ENCODE measurements around the gene NDUFV1.

DNA sequence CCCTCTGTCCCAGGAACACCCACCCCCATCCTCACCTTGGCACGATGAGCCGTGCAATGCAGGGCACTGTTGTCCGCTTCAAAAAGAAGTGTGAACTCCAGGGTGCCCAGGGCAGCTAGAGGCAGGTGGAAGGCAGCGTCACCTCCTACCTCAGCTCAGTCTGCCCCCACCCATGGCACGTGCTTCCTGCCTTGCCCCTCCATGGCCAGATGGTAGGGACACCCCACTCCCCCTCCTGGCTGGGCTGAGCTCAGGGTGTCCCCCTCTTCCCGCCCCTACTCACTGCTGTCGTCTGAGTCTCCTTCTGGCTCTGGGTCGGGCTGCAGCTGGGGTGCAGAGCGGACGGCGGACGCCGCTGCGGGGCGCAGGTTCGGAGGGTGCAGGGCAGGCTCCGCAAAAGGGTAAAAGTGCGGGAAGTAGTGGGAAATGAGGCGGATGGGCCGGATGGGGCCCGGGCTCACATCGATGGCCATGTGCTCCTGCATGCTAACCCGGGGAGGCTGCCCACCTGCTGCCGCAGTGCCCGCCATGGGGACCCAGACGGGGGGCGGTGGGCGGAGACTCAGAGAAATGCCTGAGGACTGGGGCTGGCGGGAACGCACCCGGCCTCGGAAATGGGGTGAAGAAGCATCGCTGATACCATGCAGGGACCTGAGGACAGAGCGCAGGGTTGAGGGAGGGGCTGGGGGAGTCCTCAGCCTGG is 9.1 kb downstream of the NDUFV1 start:
- TF ChIP-seq YY1 (IDR thresholded peaks at IDR 0.05; ENCODE audit: insufficient read depth, insufficient read length), result no peak
- no peak for TF ChIP-seq ZNF274 (IDR thresholded peaks at IDR 0.05; ENCODE audit: low read depth, low read length)
